PC-3 (cell line): ENCODE measurements around the gene DNAJC8.

ENCODE experiments used
- CTCF ChIP-seq: fragments of 300-600 bp; sonication (generic); conservative IDR thresholded peaks from 2 replicates; pipeline ENCODE4 v1.5.1; 2017; ENCODE audit warnings: antibody characterized with exemption, low read depth, mild to moderate bottlenecking, low read length
- EZH2phosphoT487 ChIP-seq: fragments of 300-600 bp; sonication (generic); IDR thresholded peaks from 2 replicates; pipeline ENCODE4 v1.6.1; 2018; ENCODE audit warnings: mild to moderate bottlenecking, antibody characterized with exemption, low read length, borderline replicate concordance

- TF ChIP-seq CTCF (no peak), EZH2phosphoT487 (no peak)
Measured at GRCh38 chr1:28233264-28233606, 406 bp upstream of the DNAJC8 start.
